GM19240 (cell line): ENCODE data around the gene LRRK1.

Source experiments
- DNase-seq: peaks from one replicate; pipeline ENCODE4 v3.0.0; 2011; ENCODE audit warnings: low spot score; ENCODE audit not compliant: insufficient read length

LRRK1 gene

GRCh38 chr15:100972975-100973350 lies 53.8 kb downstream of the LRRK1 start:
- no peak for DNase-seq

- no peak for DNase-seq
These were observed 54.4 kb downstream of the LRRK1 start for GRCh38 chr15:100973351-100974111.

- DNase-seq, result no peak
These were observed 55.9 kb downstream of the LRRK1 start for GRCh38 chr15:100975043-100975442.

- DNase-seq, result no peak
These were observed 61.4 kb downstream of the LRRK1 start for GRCh38 chr15:100980410-100981046.

- no peak for DNase-seq
These were observed 61.9 kb downstream of the LRRK1 start for GRCh38 chr15:100981086-100981485.

- DNase-seq, result no peak
These were observed 64.1 kb downstream of the LRRK1 start for GRCh38 chr15:100983221-100983620.

- DNase-seq, result no peak
These were observed 66.2 kb downstream of the LRRK1 start for GRCh38 chr15:100985401-100985800.

GRCh38 chr15:100986158-100986896 lies 67.2 kb downstream of the LRRK1 start:
- DNase-seq, result no peak

GRCh38 chr15:100987143-100987542 lies 68.0 kb downstream of the LRRK1 start:
- DNase-seq, result no peak

- DNase-seq, result no peak
These were observed 69.1 kb downstream of the LRRK1 start for GRCh38 chr15:100988297-100988696.

GRCh38 chr15:100988857-100989256 lies 69.7 kb downstream of the LRRK1 start:
- no peak for DNase-seq

GRCh38 chr15:100994597-100995446 lies 75.7 kb downstream of the LRRK1 start:
- no peak for DNase-seq

- DNase-seq, result no peak
These were observed 76.6 kb downstream of the LRRK1 start for GRCh38 chr15:100995471-100996430.

GRCh38 chr15:100997442-100997841 lies 78.3 kb downstream of the LRRK1 start:
- no peak for DNase-seq

GRCh38 chr15:100998630-100999029 lies 79.5 kb downstream of the LRRK1 start:
- DNase-seq, result no peak

GRCh38 chr15:100999369-100999768 lies 80.2 kb downstream of the LRRK1 start:
- no peak for DNase-seq

- DNase-seq, result no peak
These were observed 81.1 kb downstream of the LRRK1 start for GRCh38 chr15:101000271-101000681.

- DNase-seq, result no peak
These were observed 81.9 kb downstream of the LRRK1 start for GRCh38 chr15:101001056-101001455.

GRCh38 chr15:101001796-101002195 lies 82.6 kb downstream of the LRRK1 start:
- no peak for DNase-seq

GRCh38 chr15:101003081-101003480 lies 83.9 kb downstream of the LRRK1 start:
- no peak for DNase-seq
